NCI-H2107 (cell line): ENCODE results near the gene ADGRG1.
"Not testable (repeated sequence)": the region's sequence is repeated elsewhere in the genome, so short reads cannot be mapped to it uniquely, and the experiment has no call there.

Experiments
- DNase-seq: peaks from one replicate; lab custom pipeline; 2025; lab: John Stamatoyannopoulos, UW

Gene ADGRG1

GRCh38 chr16:57628008-57628781, at the start of gene ADGRG1:
ADGRG1 (plus strand) TSS chr16:57628630; CDS start chr16:57650288, 21,658 bp downstream.
- DNase-seq: no peak

- DNase-seq: no peak
Measured at GRCh38 chr16:57579361-57579665, 49.1 kb upstream of the ADGRG1 start.

- DNase-seq: no peak
Measured at GRCh38 chr16:57585051-57585687, 43.3 kb upstream of the ADGRG1 start.

- no peak for DNase-seq
Measured at GRCh38 chr16:57588831-57589230, 39.6 kb upstream of the ADGRG1 start.

- DNase-seq: no peak
Measured at GRCh38 chr16:57589374-57589773, 39.1 kb upstream of the ADGRG1 start.

GRCh38 chr16:57590654-57591085, 37.8 kb upstream of the ADGRG1 start:
- no peak for DNase-seq

- DNase-seq: peak; percentile 22
Measured at GRCh38 chr16:57591086-57591869, 37.2 kb upstream of the ADGRG1 start.

- DNase-seq: no peak
Measured at GRCh38 chr16:57591870-57592485, 36.5 kb upstream of the ADGRG1 start.

- DNase-seq: no peak
Measured at GRCh38 chr16:57592591-57593003, 35.8 kb upstream of the ADGRG1 start.

- DNase-seq: no peak
Measured at GRCh38 chr16:57593021-57593420, 35.4 kb upstream of the ADGRG1 start.

GRCh38 chr16:57593990-57594389, 34.4 kb upstream of the ADGRG1 start:
- DNase-seq: no peak

- DNase-seq: no peak
Measured at GRCh38 chr16:57594531-57595031, 33.8 kb upstream of the ADGRG1 start.

GRCh38 chr16:57596234-57596633, 32.2 kb upstream of the ADGRG1 start:
- not testable (repeated sequence) for DNase-seq

- DNase-seq: no peak
Measured at GRCh38 chr16:57598437-57598836, 30.0 kb upstream of the ADGRG1 start.

GRCh38 chr16:57600048-57600835, 28.2 kb upstream of the ADGRG1 start:
- peak; percentile 36 for DNase-seq

- no peak for DNase-seq
Measured at GRCh38 chr16:57600952-57601580, 27.4 kb upstream of the ADGRG1 start.

GRCh38 chr16:57601801-57602478, 26.5 kb upstream of the ADGRG1 start:
- DNase-seq: no peak

GRCh38 chr16:57603115-57604024, 25.1 kb upstream of the ADGRG1 start:
- no peak for DNase-seq

- DNase-seq: no peak
Measured at GRCh38 chr16:57604177-57604576, 24.3 kb upstream of the ADGRG1 start.
